H9 (cell line): ENCODE data around the gene KRTAP5-6. TPM values are rescaled to one million over a fixed set of nuclear protein-coding genes. Genes with fewer than 3 reads are reported as not detected.

Experiments
- DNase-seq: peaks from one replicate; pipeline ENCODE4 v3.0.0-alpha.2; 2017
- H2AFZ ChIP-seq: one replicate; pipeline ENCODE4 v1.6.1; 2013; ENCODE audit warnings: mild to moderate bottlenecking, low read length, control low read depth, moderate library complexity
- H2AK5ac ChIP-seq: 2 replicates; pipeline ENCODE4 v1.6.1; 2013; ENCODE audit warnings: low read length, control low read depth, mixed read lengths; ENCODE audit not compliant: insufficient read length
- H2BK120ac ChIP-seq: one replicate; pipeline ENCODE4 v1.6.1; 2013; ENCODE audit warnings: low read depth, mild to moderate bottlenecking, low read length, control low read depth, inconsistent platforms; ENCODE audit not compliant: poor library complexity, severe bottlenecking
- H2BK12ac ChIP-seq: 2 replicates; pipeline ENCODE4 v1.6.1; 2013; ENCODE audit warnings: low read length, control low read depth, mixed read lengths, low read depth; ENCODE audit not compliant: insufficient read length
- H2BK15ac ChIP-seq: 2 replicates; pipeline ENCODE4 v1.6.1; 2013; ENCODE audit warnings: low read depth, low read length, control low read depth
- H2BK20ac ChIP-seq: one replicate; pipeline ENCODE4 v1.6.1; 2013; ENCODE audit warnings: low read depth, mild to moderate bottlenecking, low read length, control low read depth, inconsistent platforms; ENCODE audit not compliant: poor library complexity, severe bottlenecking
- H2BK5ac ChIP-seq: 2 replicates; pipeline ENCODE4 v1.6.1; 2013; ENCODE audit warnings: low read length, control low read depth, mixed read lengths; ENCODE audit not compliant: insufficient read length
- H3K14ac ChIP-seq: 2 replicates; pipeline ENCODE4 v1.6.1; 2013; ENCODE audit warnings: low read length, control low read depth; ENCODE audit not compliant: insufficient read depth
- H3K18ac ChIP-seq: 2 replicates; pipeline ENCODE4 v1.6.1; 2013; ENCODE audit warnings: low read depth, mild to moderate bottlenecking, mixed read lengths, low read length, control low read depth; ENCODE audit not compliant: insufficient read length
- H3K23ac ChIP-seq: 2 replicates; pipeline ENCODE4 v1.6.1; 2013; ENCODE audit warnings: low read length, control low read depth, mixed read lengths, low read depth; ENCODE audit not compliant: insufficient read length
- H3K23me2 ChIP-seq: 2 replicates; pipeline ENCODE4 v1.6.1; 2013; ENCODE audit warnings: low read depth, mild to moderate bottlenecking, mixed read lengths, low read length, control low read depth; ENCODE audit not compliant: insufficient read length, poor library complexity, severe bottlenecking
- H3K27ac ChIP-seq: 2 replicates; pipeline ENCODE4 v1.5.1; 2013; ENCODE audit warnings: low read length, control low read depth, mixed read lengths, low read depth; ENCODE audit not compliant: insufficient read length
- H3K27me3 ChIP-seq: 2 replicates; pipeline ENCODE4 v1.6.1; 2013; ENCODE audit warnings: low read length, control low read depth, inconsistent platforms; ENCODE audit not compliant: insufficient read depth
- H3K4ac ChIP-seq: 2 replicates; pipeline ENCODE4 v1.6.1; 2013; ENCODE audit warnings: low read depth, mild to moderate bottlenecking, control low read depth, inconsistent platforms, low read length, moderate library complexity
- H3K4me1 ChIP-seq: 2 replicates; pipeline ENCODE4 v1.6.1; 2013; ENCODE audit warnings: low read length, control low read depth, inconsistent platforms; ENCODE audit not compliant: insufficient read depth
- H3K4me2 ChIP-seq: 2 replicates; pipeline ENCODE4 v1.6.1; 2013; ENCODE audit warnings: low read length, control low read depth, mixed read lengths; ENCODE audit not compliant: insufficient read length, insufficient read depth
- H3K56ac ChIP-seq: 2 replicates; pipeline ENCODE4 v1.6.1; 2013; ENCODE audit warnings: low read depth, mild to moderate bottlenecking, mixed read lengths, low read length, control low read depth; ENCODE audit not compliant: insufficient read length
- H3K79me1 ChIP-seq: 2 replicates; pipeline ENCODE4 v1.6.1; 2013; ENCODE audit warnings: low read depth, mild to moderate bottlenecking, moderate library complexity, low read length, control low read depth, inconsistent platforms; ENCODE audit not compliant: insufficient read depth, poor library complexity, severe bottlenecking
- H3K79me2 ChIP-seq: 2 replicates; pipeline ENCODE4 v1.6.1; 2013; ENCODE audit warnings: low read length, control low read depth, inconsistent platforms; ENCODE audit not compliant: insufficient read depth
- H3K9ac ChIP-seq: 2 replicates; pipeline ENCODE4 v1.6.1; 2013; ENCODE audit warnings: low read length, control low read depth, mixed read lengths; ENCODE audit not compliant: insufficient read length; ENCODE audit errors: extremely low read depth
- H3K9me3 ChIP-seq: one replicate; pipeline ENCODE4 v1.6.1; 2013; ENCODE audit warnings: low read depth, low read length, inconsistent platforms; ENCODE audit not compliant: control insufficient read depth
- H3T11ph ChIP-seq: one replicate; pipeline ENCODE4 v1.6.1; 2013; ENCODE audit warnings: mild to moderate bottlenecking, low read length, control low read depth, inconsistent platforms
- H4K20me1 ChIP-seq: one replicate; pipeline ENCODE4 v1.6.1; 2013; ENCODE audit not compliant: control insufficient read depth, insufficient read length, insufficient read depth
- H4K5ac ChIP-seq: 2 replicates; pipeline ENCODE4 v1.6.1; 2013; ENCODE audit warnings: low read depth, mild to moderate bottlenecking, mixed read lengths, low read length, control low read depth; ENCODE audit not compliant: insufficient read length
- H4K8ac ChIP-seq: replicated peaks from 2 replicates; pipeline ENCODE4 v1.6.1; 2013; ENCODE audit warnings: low read length, control low read depth, mixed read lengths, low read depth; ENCODE audit not compliant: insufficient read length
- H4K91ac ChIP-seq: 2 replicates; pipeline ENCODE4 v1.6.1; 2013; ENCODE audit warnings: low read depth, mild to moderate bottlenecking, moderate library complexity, mixed read lengths, low read length, control low read depth; ENCODE audit not compliant: insufficient read length
- H3K27ac Mint-ChIP-seq, 3 experiments: 2 replicates in 2 of 3; 3 replicates in 1 of 3; pipeline ENCODE4 v1.8.0; 2020 to 2021; ENCODE audit warnings: mixed read lengths in 3 of 3, mild to moderate bottlenecking in 1 of 3, moderate library complexity in 1 of 3
- H3K27me3 Mint-ChIP-seq: 2 replicates; pipeline ENCODE4 v1.8.0; 2021; ENCODE audit warnings: low read depth, mild to moderate bottlenecking, moderate library complexity, mixed read lengths
- H3K36me3 Mint-ChIP-seq, 3 experiments: 2 replicates in 2 of 3; 3 replicates in 1 of 3; pipeline ENCODE4 v1.8.0; 2020 to 2021; ENCODE audit warnings: low read depth in 3 of 3, mixed read lengths in 3 of 3; ENCODE audit not compliant: insufficient read depth in 1 of 3
- H3K4me1 Mint-ChIP-seq, 2 experiments: 2 replicates each; pipeline ENCODE4 v1.8.0; 2020; ENCODE audit warnings: mixed read lengths in 2 of 2
- H3K4me3 Mint-ChIP-seq, 2 experiments: 2 replicates in 1 of 2; 3 replicates in 1 of 2; pipeline ENCODE4 v1.8.0; 2020 to 2021; ENCODE audit warnings: mild to moderate bottlenecking in 2 of 2, mixed read lengths in 2 of 2, moderate library complexity in 1 of 2
- H3K9me3 Mint-ChIP-seq, 2 experiments: 2 replicates in 1 of 2; 3 replicates in 1 of 2; pipeline ENCODE4 v1.8.0; 2020; ENCODE audit warnings: mild to moderate bottlenecking in 2 of 2, mixed read lengths in 2 of 2, moderate library complexity in 1 of 2
- WGBS: extraction: QIAGEN DNeasy Blood & Tissue Kit; methylation state at CpG from one replicate; pipeline ENCODE4 v1.1.7; 2013; ENCODE audit warnings: missing lambda C conversion rate, low lambda C conversion rate, mixed read lengths; ENCODE audit not compliant: insufficient read length; ENCODE audit errors: extremely low coverage; 5-methylcytosine and 5-hydroxymethylcytosine counted together
- total RNA-seq: library from RNA; stranded (reverse); gene quantifications from 2 replicates; pipeline ENCODE4 v1.2.1, GENCODE V29; 2021
- TF ChIP-seq, protein P1 (sequence below): fragments of 200-600 bp; sonication (generic); conservative IDR thresholded peaks from 3 replicates; pipeline ENCODE4 v1.8.0; 2021; ENCODE audit warnings: antibody characterized with exemption, mild to moderate bottlenecking

The KRTAP5-6 gene
- total RNA-seq, 1 experiment from 2014 or later: not detected

DNA sequence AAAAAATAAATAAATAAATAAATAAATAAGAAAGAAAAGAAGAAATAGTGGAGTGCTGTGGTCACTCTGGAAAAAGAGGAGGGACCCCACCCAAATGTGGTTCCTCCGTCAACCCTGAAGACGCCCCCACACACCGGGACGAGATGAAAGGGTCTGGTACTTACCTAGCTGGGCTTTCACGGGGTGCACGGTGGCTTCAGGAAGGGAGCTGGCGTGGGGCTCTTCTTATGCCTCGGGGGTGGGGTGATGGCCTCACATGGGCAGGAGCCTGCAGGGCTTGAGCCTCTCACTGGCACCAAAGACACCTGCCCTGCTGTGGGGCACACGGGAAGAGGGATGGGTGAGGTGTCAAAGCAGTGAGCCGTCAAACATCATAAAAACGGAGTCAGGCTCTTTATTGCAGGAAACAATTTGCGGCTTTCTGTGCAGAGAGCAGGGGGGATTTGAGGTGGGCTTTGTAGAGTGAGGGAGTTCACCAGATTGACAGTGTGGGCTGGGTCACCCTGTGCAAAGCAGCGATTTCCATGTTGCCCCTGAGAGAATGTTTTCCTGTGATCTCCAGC is 28.0 kb upstream of the KRTAP5-6 start:
- H3K9me3 ChIP-seq: no peaks in the 10 kb centered on the region
- no peak overlapping the region for H3K9ac ChIP-seq
- no peak overlapping the region for H3T11ph ChIP-seq
- H3K27me3 Mint-ChIP-seq: peaks cover 60% of the 10 kb centered on the region
- H3K27ac Mint-ChIP-seq: no peak overlapping the region
- no peak overlapping the region for H3K56ac ChIP-seq
- H2BK15ac ChIP-seq: no peak overlapping the region
- H2BK12ac ChIP-seq: no peak overlapping the region
- no peak overlapping the region for H3K18ac ChIP-seq
- H2AFZ ChIP-seq: no peak overlapping the region
- H3K14ac ChIP-seq: no peak overlapping the region
- H2AK5ac ChIP-seq: no peak overlapping the region
- peaks cover 0 to 4% of the 10 kb centered on the region in 2 experiments; a peak in 2 of 4 replicates for H3K4me1 Mint-ChIP-seq
- no peaks in the 10 kb centered on the region for H3K79me2 ChIP-seq
- H4K8ac ChIP-seq: no peak overlapping the region
- H3K4me3 Mint-ChIP-seq: no peak overlapping the region
- H3K4me1 ChIP-seq: no peaks in the 10 kb centered on the region
- H3K23me2 ChIP-seq: no peaks in the 10 kb centered on the region
- no peaks in the 10 kb centered on the region for H3K36me3 Mint-ChIP-seq
- no peak overlapping the region for H3K4me2 ChIP-seq
- no peak overlapping the region for H2BK5ac ChIP-seq
- H3K4ac ChIP-seq: no peak overlapping the region
- no peak overlapping the region for H2BK20ac ChIP-seq
- TF ChIP-seq, protein P1, sequence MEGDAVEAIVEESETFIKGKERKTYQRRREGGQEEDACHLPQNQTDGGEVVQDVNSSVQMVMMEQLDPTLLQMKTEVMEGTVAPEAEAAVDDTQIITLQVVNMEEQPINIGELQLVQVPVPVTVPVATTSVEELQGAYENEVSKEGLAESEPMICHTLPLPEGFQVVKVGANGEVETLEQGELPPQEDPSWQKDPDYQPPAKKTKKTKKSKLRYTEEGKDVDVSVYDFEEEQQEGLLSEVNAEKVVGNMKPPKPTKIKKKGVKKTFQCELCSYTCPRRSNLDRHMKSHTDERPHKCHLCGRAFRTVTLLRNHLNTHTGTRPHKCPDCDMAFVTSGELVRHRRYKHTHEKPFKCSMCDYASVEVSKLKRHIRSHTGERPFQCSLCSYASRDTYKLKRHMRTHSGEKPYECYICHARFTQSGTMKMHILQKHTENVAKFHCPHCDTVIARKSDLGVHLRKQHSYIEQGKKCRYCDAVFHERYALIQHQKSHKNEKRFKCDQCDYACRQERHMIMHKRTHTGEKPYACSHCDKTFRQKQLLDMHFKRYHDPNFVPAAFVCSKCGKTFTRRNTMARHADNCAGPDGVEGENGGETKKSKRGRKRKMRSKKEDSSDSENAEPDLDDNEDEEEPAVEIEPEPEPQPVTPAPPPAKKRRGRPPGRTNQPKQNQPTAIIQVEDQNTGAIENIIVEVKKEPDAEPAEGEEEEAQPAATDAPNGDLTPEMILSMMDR: no peak
- no peak overlapping the region for H3K23ac ChIP-seq
- H3K9me3 Mint-ChIP-seq: no peaks in the 10 kb centered on the region
- H3K79me1 ChIP-seq: no peaks in the 10 kb centered on the region
- no peaks in the 10 kb centered on the region for H3K27me3 ChIP-seq
- H4K5ac ChIP-seq: no peak overlapping the region
- H4K91ac ChIP-seq: no peak overlapping the region
- whole genome bisulfite sequencing: no CpG with 5 or more reads among the region's 13 CpGs
- no peak overlapping the region for H2BK120ac ChIP-seq
- H3K27ac ChIP-seq: no peak overlapping the region
- H4K20me1 ChIP-seq: no peaks in the 10 kb centered on the region
- DNase-seq: no peak
